ENCODE measurements around the gene FBXO2.

Gene FBXO2

DNA sequence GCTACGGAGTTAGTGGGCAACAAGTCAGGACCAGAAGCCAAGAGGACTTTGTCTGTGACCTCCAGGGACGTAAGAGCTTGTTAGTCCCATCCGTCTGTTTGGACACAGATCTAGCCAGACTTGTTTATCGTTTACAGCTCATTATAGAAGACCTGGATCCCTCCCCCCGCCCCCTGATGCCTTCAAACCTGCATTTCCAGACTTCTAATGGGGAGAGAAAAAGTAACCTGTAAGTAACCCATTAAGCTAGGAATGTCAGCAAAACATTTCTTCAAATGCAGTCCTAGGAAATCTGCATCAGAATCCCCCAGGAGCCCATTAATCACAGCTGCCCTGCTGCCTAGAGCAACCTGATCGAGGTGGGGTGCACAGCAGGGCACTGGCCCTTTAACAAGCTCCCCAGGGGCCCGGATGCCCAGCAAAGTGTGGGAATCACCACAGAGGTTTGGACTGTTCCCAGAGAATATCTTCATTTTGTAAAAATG, 28.1 kb upstream of the FBXO2 start:
- no peak for DNase-seq

DNA sequence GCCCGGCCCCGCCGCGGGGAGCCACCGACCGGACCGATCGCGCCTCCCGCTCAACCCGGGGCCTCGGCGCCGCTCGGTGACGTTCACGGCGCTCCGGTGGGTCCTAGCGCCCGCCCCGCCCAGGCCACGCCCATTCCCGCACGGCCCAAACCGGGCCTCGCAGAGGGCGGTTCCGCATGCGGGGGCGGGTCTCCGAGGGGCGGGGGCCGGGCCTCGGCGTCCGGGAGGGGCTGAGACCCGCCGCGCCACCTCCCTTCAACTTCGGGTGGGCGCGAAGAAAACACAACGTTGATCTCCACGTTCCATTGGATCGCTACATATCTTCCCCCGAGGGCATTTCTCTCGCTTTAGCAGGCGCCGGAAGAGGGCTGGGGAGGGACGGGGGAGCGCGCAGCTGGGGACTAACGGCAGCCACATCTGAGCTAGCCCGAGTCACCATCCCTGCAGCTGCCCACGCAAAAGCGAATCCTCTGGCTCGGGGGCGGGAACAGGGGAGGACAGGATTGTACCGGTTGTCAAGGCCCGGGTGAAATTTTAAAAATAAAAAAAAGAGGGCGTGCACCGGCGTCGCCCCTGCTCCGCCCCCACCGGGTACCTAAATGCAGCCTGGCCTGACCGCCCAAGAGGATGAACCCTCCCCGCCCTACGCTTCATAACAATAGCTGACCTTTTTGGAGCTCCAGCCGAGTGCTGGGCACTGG, 27.0 kb upstream of the FBXO2 start, which contains the start of gene MAD2L2:
Gene MAD2L2, minus strand, starts transcription at position 78 of the 701 bp plus-strand sequence. CDS start 547 bp downstream, outside the sequence.
- peak; percentile 90 for DNase-seq

DNA sequence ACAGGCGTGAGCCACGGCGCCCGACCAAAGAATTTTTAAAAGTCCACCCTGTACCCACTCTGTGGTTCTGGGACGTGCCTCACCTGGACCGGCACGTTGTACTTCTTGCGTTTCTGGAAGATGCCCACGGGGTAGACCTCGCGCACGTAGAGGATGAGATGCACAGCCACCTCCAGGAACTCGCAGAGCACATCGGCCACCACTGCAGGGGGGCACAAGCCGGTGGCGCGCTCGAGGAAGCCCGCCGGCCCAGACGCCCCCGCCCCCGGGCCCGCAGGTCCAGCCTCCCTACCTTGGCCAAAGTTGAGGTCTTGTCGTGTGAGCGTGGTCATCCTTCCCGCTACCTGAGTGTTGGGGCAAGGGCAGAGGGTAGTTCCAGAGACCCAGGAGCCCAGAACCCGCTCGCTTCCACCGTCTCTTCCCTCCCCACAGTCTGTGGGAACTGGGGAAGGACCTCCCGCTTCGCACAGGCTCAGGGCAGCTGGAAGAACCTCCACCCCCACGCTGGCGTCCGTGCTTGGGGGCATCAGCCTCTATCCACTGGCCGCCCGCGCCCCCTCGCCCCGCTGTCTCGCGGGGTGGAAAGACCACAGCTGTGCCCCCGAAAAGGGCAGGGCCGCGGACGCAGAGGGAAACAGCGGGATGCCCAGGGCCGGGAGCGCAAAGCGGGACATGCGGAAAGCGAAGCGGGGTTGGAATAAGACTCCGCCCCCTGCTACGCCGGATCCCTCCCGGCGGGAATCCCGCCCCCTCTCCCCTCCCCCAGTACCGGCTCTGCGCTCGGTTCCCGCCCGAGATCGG, 26.2 kb upstream of the FBXO2 start:
- DNase-seq = no peak

DNA sequence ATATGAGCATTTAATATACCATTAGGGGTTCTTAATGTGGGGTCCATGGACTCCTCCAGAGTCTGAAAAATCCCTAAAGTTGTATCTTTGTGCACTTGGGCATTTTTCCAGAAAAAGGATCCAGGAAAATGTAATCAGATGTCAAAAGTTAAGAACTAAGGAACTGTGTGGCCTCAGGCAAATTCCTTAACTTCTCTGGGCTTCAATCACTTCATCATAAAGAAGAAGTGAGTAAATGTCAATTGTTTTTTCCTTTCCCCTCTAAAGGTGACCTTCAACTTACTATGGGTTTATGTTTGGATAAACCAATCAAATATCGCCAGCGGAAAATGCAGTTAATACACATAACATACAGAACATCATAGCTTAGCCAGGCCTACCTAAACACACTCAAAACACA, 24.2 kb upstream of the FBXO2 start:
- no peak for DNase-seq

DNA sequence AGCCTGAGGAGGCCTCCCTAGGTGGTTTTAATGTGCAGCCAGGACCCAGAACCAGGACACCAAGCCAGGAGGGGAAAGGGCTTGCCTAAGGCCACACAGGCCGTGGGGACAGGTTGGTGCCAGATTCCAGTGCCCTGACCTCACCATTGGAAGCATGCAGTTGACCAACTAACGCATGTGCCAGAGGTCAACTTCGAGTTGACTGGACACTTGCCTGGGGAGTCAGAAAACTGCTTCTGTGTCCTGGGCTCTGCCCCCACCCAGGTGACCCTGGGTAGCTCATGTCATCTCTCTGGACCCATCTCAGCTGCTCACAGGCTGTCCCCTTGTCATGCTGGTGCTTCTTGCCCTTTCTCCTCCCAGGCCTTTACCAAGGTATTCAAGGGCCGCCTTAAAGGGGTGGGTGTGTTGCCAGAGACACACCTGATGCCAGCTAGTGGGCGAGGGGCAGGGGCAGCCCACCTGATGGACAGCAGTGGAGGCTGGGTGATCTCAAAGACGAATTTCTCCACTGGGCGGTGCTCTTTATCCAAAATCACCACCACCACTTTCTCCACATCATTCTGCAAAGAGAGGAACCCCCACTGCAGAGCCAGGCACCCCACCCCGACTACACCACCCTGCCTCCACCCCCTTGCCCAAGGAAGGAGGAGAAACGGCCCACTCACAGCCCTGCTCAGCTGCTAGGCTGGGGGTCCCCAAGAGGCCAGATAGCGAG, 22.3 kb upstream of the FBXO2 start:
- DNase-seq = no peak

DNA sequence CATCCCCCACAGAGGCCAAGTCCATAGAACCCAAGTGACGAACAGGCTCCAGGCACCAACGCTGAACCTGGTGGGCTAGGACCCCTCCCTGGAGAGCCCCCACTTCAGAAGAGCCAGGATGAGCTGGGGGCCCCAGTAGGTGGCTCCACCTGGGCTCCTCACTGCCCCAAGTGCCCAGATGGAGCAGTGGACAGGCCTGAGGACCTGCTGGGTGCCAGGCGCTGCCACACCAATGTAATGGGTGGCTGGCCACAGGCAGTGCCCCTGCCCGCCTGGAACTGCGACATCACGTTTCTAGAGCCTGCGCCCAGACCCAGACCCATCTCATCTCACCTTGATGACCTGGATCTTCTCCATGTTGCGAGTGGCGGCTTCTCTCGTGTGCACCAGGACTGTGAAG, 21.1 kb upstream of the FBXO2 start:
- DNase-seq = no peak

DNA sequence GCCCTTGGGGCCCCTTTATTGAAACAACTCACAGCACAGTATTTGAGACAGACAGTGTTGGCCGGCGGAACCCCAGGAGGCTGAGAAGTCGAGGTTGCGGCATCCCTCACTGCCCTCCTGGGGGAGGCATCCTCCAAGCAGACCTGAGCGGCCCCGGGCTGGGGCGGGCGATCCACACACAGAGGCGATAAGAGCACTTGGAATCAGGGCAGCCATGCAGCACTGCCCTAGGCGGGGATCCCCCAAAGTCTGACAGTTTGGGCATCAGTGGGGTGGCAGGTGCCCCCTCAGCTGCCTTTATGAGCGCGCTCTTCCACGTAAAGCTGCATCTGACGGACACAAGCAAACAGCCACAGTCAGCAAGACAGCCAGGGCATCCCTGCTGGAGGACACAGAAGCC, 20.3 kb upstream of the FBXO2 start:
- DNase-seq = no peak

DNA sequence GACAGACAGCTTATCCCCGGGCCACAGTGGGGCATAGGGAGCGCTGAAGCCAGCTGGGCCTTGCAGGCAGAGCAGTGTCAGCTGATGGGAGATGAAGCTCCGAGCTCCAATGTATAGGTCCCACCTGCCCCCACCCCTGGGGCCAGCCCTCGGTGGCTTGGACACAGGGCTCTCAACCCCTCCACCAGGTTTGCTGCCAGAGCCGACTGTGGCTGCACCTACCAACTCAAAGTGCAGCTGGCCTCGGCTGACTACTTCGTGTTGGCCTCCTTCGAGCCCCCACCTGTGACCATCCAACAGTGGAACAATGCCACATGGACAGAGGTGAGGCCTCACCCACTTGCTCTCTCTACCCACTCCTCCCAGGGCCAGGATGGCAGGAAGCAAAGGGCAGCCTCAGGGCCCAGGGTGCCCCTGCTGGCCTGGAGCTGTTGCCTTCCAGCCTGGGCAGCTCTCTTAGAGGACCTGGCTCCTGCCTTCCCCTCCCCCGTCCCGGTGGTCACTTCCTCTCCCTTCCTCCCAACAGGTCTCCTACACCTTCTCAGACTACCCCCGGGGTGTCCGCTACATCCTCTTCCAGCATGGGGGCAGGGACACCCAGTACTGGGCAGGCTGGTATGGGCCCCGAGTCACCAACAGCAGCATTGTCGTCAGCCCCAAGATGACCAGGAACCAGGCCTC, 19.0 kb upstream of the FBXO2 start:
- no peak for DNase-seq

DNA sequence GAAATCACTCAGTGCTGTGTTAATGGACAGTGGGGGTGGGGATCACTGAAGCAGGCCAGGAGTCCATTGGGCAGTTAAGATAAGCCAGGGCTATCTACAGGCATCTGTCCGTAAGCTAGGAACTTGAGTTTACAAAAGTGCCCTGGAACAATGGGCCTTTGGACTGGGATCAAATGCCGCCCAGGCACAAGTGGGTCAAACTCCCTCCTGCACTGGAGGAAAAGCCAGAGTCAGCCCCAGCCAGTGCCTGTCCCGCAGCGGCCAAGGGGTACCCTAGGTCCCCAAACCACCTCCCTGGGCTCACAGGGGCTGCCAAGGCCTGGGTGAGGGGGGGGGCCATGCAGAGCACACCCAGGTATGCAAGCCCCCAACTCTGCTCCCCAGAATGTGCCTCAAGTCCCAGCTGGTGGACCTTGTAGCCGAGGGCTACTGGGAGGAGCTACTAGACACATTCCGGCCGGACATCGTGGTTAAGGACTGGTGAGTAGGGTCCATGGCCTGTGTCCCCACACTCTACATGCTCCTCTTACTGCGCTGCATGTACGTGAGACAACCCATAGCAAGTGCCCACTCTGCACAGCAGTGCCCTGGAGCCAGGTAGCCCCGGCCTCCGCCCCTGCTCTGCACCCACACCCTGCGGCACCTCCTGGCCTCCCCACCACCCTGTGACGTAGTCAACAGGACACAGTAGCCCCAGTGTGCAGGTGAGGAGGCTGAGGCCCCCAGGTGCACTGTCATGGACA, 17.5 kb upstream of the FBXO2 start:
- DNase-seq = no peak

DNA sequence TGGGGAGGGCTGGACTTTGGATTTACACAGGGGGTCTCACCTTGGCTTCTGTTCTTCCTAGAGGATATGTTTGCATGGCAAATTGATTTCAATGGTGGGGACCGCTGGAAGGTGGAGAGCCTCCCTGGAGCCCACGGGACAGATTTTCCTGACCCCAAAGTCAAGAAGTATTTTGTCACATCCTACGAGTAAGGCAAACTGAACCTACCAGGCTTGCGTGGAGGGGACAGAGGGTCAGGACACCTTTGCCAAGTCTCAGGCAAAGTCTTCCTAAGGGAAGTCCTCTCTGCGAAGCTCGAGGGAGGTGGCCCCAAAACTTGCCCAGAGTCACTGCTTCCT, 16.9 kb upstream of the FBXO2 start:
- no peak for DNase-seq

DNA sequence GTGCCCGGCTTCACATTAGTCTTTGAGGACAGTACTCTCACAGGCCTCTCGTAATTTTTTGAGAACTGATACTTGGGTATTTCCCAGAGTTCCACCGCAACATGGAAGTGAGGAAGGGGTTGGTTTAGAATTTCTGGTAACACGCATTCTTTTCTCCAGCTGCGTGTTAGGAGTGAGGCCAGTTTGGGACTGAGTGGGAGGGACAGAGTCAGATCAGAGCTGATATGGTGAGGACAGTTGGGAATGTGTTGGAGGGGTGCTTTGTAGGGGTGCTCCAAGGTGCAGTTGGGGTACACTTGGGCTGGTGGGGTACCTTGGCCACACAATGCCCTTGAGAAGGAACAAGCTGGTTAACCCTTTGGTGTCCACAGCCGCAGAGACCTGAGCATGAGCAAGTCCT, 16.5 kb upstream of the FBXO2 start:
- no peak for DNase-seq

DNA sequence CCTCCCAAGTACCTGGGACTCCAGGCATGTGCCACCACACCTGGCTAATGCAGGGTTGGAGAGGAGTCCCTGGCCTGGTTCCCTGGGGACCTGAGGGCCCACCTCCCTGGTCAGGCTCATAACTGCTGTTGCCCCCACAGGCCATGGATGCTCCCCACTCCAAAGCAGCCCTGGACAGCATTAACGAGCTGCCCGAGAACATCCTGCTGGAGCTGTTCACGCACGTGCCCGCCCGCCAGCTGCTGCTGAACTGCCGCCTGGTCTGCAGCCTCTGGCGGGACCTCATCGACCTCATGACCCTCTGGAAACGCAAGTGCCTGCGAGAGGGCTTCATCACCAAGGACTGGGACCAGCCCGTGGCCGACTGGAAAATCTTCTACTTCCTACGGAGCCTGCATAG, 14.3 kb upstream of the FBXO2 start:
- no peak for DNase-seq

DNA sequence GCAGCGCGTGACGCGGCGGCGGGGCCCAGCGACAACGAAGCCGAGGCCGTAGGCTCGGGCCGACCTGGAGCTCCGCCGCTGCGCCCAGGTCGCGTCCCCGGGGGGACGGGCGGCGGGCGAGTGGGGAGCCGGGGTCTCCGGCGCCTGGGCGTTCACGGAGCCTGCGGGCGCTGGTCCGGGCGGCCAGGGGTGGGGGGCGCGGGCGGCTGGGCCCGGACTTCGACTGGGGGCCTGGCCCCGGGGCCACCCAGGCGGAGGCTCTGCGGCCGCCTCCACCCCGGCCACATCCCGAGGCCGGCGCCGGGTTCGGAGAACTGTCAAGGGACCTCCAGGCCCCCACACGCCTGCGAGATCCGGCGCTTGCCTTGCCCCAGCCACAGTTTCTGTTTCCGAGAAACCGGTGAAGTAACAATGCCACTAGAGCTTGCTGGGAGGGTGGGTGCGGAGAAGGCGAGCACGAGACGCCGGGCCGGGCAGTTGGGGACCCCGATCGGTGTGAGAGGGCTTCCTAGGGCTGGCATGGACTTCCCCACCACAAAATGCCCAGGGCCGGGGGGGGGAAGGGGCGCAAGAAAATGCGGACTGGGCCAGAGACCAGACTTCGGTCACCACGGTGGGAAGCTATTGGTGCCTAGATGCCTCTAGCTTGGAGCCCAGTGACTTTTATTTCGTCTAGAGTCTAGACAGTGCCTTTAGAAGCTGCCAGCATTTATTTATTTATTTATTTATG, 10.3 kb upstream of the FBXO2 start:
- DNase-seq = peak; percentile 61

DNA sequence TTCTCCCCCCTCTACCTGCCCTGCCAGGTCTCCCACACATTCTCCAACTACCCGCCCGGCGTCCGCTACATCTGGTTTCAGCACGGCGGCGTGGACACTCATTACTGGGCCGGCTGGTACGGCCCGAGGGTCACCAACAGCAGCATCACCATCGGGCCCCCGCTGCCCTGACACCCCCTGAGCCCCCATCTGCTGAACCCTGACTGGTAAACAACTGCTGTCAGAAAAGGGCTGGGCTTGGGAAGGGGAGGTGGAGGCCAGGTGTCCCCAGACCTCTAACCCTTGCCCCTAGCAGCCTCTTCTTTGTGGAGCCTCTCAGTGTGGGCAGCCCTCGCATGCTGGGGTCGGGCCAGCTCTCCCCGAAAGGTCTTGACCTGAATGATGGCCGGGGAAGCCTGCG, 6.9 kb upstream of the FBXO2 start:
- DNase-seq = no peak

DNA sequence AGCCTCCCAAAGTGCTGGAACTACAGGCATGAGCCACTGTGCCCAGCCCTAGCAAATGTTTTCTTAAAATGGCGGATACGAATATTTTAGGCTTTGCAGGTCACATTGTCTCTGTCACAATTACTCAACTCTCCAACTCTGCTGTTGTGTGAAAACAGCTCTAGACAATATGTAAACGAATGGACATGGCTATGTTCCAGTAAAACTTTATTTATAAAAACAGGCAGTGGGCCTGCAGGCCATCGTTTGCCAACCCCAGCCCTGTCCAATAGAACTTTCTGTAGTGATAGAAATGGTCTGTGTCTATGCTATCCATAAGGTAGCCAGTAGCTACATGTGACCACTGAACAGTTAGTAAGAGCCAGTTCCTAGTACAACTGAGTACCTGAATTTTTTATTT, 5.5 kb upstream of the FBXO2 start:
- DNase-seq = no peak

DNA sequence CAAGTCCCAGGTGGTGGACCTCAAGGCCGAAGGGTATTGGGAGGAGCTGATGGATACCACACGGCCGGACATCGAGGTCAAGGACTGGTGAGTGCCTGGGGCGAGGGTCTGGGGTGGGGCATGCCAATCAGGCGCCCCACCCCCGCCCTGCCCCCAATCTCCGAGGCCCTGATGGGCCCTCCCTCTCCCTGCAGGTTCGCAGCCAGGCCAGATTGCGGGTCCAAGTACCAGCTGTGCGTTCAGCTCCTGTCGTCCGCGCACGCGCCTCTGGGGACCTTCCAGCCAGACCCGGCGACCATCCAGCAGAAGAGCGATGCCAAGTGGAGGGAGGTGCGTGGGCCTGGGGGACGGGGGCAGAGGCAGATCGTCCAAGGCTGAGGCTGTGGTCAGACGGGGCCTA, 4.3 kb upstream of the FBXO2 start:
- no peak for DNase-seq

DNA sequence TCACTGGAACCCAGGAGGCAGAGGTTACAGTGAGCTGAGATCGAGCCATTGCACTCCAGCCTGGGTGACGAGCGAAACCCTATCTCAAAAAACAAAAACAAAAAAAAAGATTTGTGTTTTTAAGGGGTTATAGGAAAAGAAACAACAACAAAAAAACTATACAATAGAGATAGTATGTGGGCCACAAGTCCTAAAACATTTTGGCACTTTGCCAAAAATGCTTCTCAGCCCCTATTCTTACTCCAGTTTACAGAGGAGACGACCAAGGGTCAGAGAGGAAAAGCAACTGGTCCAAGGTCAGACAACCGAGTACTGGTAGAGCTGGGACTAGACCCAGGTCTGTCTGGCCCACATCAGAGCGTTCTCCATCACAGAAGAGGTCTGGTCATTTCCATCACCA, 3.4 kb upstream of the FBXO2 start:
- DNase-seq = no peak

DNA sequence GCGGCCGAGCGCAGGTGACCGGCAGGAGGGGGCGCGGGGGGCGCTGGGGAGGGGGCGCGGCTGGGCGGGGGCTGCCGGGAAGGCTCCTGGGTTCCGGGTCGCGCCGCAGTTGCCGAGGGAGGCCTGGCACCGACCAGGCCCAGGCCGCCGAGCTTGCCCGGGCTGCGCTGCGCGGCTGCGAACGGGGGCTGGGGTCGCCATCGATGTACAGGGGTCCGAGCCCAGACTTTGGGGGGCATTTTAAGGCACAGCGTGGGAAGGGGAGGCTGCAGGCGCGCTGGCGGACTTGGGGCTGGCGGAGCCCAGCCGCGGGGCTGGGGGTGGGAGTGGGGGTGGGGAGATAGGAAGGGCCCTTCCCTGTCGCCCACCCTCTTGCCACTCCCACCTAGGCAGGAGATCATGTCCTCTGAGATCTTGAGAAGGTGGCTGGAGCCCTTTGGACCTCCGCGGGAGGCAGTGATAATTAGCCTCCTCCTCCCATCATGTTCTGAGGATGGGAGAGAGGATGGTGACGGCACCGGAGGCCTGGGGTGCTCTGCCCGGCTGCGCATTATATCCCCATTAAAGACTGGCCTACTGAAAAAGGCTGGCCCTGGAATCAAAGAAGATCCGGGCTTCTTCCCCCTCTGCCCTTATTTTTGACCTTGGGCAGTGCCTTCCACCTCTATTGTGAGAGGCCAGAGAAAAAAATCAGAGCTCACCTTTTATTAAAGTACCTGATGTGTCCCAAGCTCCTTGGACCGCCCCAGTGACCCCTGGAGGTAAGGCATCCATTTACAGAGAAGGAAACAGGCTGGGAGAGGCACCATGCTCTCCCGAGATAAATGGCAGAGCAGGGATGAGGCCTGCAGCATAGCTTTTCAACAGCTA, 945 bp upstream of the FBXO2 start:
- DNase-seq = no peak

DNA sequence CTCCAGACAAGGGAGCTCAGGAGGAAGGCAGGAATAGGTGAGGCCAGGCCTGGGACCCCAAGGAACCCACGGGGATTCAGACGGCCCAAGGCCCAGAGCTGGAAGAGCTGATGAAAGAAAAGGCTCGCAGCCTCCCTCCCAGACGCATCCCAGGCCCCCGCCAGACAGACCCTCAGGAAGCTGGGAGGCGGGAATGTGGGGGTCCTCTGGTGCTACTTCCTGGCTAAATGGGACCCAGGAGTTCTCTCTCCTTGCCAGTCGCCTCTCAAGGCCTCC, 430 bp downstream of the FBXO2 start:
- DNase-seq = no peak

DNA sequence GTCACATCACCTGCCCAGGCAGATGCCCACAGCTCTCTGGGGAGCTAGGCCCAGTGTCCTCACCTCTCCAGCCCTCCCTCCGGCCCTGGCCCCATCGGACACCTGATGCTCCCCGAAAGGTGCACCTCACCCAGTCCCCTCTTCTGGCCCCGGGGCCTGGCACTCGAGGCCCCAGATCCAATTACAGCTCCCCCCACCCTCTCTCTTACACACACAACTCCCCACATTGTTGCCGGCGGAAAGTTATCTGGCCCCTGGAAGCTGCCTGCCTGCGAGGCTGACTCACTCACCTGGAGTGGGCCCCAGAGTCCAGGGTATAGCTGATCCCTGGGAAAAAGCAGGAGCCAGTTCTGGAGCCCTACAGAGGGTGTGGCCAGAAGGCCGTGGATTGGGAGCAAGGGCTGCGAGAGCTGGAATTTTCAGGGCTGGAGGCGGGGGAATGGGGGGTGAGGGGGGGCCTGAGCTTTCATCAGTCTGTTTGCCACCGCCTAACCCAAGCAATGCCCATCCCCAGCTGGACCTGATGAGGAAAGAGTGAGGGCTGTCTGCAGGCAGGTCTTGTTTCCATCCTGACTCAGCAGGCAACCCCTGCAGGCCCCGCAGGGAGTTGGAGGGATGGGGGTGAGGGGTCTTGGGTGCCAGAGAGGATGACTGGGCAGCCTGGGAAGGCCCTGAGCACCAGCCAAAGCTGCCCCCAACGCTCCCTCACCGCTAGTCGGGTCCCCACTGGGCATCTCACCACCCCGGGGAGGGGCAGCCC, 948 bp downstream of the FBXO2 start:
- no peak for DNase-seq
